Measurements from ENCODE around the gene POLR1C.

- TF ChIP-seq POLR2A (IDR thresholded peaks at IDR 0.05) = no peak
- TF ChIP-seq POLR2AphosphoS5 (IDR thresholded peaks at IDR 0.05) = no peak
- TF ChIP-seq CTCF (IDR thresholded peaks at IDR 0.05) = no peak
Measured at GRCh38 chr6:43494766-43495165, 22.1 kb upstream of the POLR1C start.

All from upper lobe of left lung (tissue), 4 donors.